Hepatocyte (in vitro differentiated cells): ENCODE measurements around the gene STYXL2. TPM values are rescaled to one million over a fixed set of nuclear protein-coding genes. Genes with fewer than 3 reads are reported as not detected.

Experiments
- DNase-seq: peaks from one replicate; pipeline ENCODE4 v3.0.0-alpha.2; 2016; ENCODE audit warnings: low spot score
- H2AFZ ChIP-seq: fragments of 200-600 bp; sonication (generic); 2 replicates; pipeline ENCODE4 v1.6.0; 2016; ENCODE audit warnings: antibody characterized with exemption, mild to moderate bottlenecking
- H3K27ac ChIP-seq: fragments of 200-600 bp; sonication (generic); 2 replicates; pipeline ENCODE4 v1.5.1; 2016; ENCODE audit warnings: mild to moderate bottlenecking
- H3K27me3 ChIP-seq: fragments of 200-600 bp; sonication (generic); 2 replicates; pipeline ENCODE4 v1.6.1; 2016
- H3K36me3 ChIP-seq: fragments of 200-600 bp; sonication (generic); replicated peaks from 2 replicates; pipeline ENCODE4 v1.5.1; 2016; ENCODE audit warnings: low read depth; ENCODE audit not compliant: insufficient read depth
- H3K4me1 ChIP-seq: fragments of 200-600 bp; sonication (generic); 2 replicates; pipeline ENCODE4 v1.5.1; 2016; ENCODE audit warnings: mild to moderate bottlenecking, moderate library complexity; ENCODE audit not compliant: insufficient read depth
- H3K4me2 ChIP-seq: fragments of 200-600 bp; sonication (generic); 2 replicates; pipeline ENCODE4 v1.6.0; 2016
- H3K4me3 ChIP-seq: fragments of 200-600 bp; sonication (generic); 2 replicates; pipeline ENCODE4 v1.5.1; 2016; ENCODE audit warnings: mild to moderate bottlenecking
- H3K79me2 ChIP-seq: fragments of 200-600 bp; sonication (generic); 2 replicates; pipeline ENCODE4 v1.6.0; 2017; ENCODE audit warnings: mild to moderate bottlenecking
- H3K9me2 ChIP-seq: fragments of 200-600 bp; sonication (generic); replicated peaks from 2 replicates; pipeline ENCODE4 v1.6.0; 2017; ENCODE audit warnings: mild to moderate bottlenecking; ENCODE audit not compliant: insufficient read depth
- H3K9me3 ChIP-seq: fragments of 200-600 bp; sonication (generic); 2 replicates; pipeline ENCODE4 v1.5.1; 2016; ENCODE audit warnings: low read depth, mild to moderate bottlenecking
- H4K20me1 ChIP-seq: fragments of 200-600 bp; sonication (generic); 2 replicates; pipeline ENCODE4 v1.6.0; 2016; ENCODE audit warnings: mild to moderate bottlenecking; ENCODE audit not compliant: insufficient read depth, poor library complexity, severe bottlenecking
- CTCF ChIP-seq: fragments of 200-600 bp; sonication (generic); IDR thresholded peaks from 2 replicates; pipeline ENCODE4 v1.5.1; 2016; ENCODE audit warnings: antibody characterized with exemption, mild to moderate bottlenecking; ENCODE audit not compliant: poor library complexity
- EZH2 ChIP-seq: fragments of 200-600 bp; sonication (generic); IDR thresholded peaks from 2 replicates; pipeline ENCODE4 v1.6.1; 2016; ENCODE audit warnings: antibody characterized with exemption, mild to moderate bottlenecking, borderline replicate concordance
- EZH2phosphoT487 ChIP-seq: fragments of 200-600 bp; sonication (generic); IDR thresholded peaks from one replicate; pipeline ENCODE4 v1.6.1; 2018; ENCODE audit warnings: antibody characterized with exemption, mild to moderate bottlenecking, low read depth, moderate library complexity; ENCODE audit not compliant: unreplicated experiment, severe bottlenecking
- WGBS: methylation state at CpG from one replicate; pipeline ENCODE4 v1.1.6; 2016; ENCODE audit warnings: low lambda C conversion rate; ENCODE audit errors: missing lambda C conversion rate; 5-methylcytosine and 5-hydroxymethylcytosine counted together
- polyA plus RNA-seq: library from polyadenylated mRNA; unstranded; fragments of >200 nt; fragmentation: Nextera tagmentation; extraction: Ambion mirVana; gene quantifications from 2 replicates; pipeline ENCODE4 v1.2.1, GENCODE V29; 2016
- total RNA-seq: library from RNA; depleted of rRNA; stranded (reverse); fragments of >200 nt; gene quantifications from 2 replicates; pipeline ENCODE4 v1.2.3, GENCODE V29; 2014

STYXL2 gene
- total and polyA plus RNA-seq, 2 experiments from 2014 or later: 0.07 to 0.40 TPM

- no peak overlapping the region for H2AFZ ChIP-seq
- no peaks in the 10 kb centered on the region for H3K36me3 ChIP-seq
- no peaks in the 10 kb centered on the region for H3K79me2 ChIP-seq
- H4K20me1 ChIP-seq: no peaks in the 10 kb centered on the region
- TF ChIP-seq CTCF (no peak), EZH2phosphoT487 (no peak), EZH2 (no peak)
- no peaks in the 10 kb centered on the region for H3K9me3 ChIP-seq
- no peak overlapping the region for H3K4me3 ChIP-seq
- H3K9me2 ChIP-seq: no peaks in the 10 kb centered on the region
- no peak overlapping the region for H3K27ac ChIP-seq
- DNase-seq: no peak
- no peak overlapping the region for H3K4me2 ChIP-seq
- no peaks in the 10 kb centered on the region for H3K27me3 ChIP-seq
- H3K4me1 ChIP-seq: peaks cover 7% of the 10 kb centered on the region
Measured at GRCh38 chr1:167077868-167078210, 16.0 kb upstream of the STYXL2 start.

GRCh38 chr1:167081594-167082156 is 12.2 kb upstream of the STYXL2 start:
- Histone ChIP-seq H2AFZ (no peak overlapping the region), H3K36me3 (no peaks in the 10 kb centered on the region), H4K20me1 (no peaks in the 10 kb centered on the region), H3K9me3 (no peaks in the 10 kb centered on the region), H3K79me2 (no peaks in the 10 kb centered on the region), H3K4me3 (no peak overlapping the region), H3K4me1 (peaks cover 13% of the 10 kb centered on the region), H3K27me3 (no peaks in the 10 kb centered on the region), H3K9me2 (no peaks in the 10 kb centered on the region), H3K27ac (peak overlapping the region; percentile 95), H3K4me2 (no peak overlapping the region)
- TF ChIP-seq EZH2: no peak
- no peak for TF ChIP-seq EZH2phosphoT487
- no peak for TF ChIP-seq CTCF
- DNase-seq: no peak
- WGBS: 93% methylated on average over 8 of the region's 8 CpGs

- H3K27me3 ChIP-seq: no peaks in the 10 kb centered on the region
- peak overlapping the region; percentile 95 for H3K27ac ChIP-seq
- peaks cover 13% of the 10 kb centered on the region for H3K4me1 ChIP-seq
- peak; percentile 89 for DNase-seq
- no peak for TF ChIP-seq EZH2phosphoT487
- no peak for TF ChIP-seq EZH2
- no peak for TF ChIP-seq CTCF
- no peak overlapping the region for H3K4me3 ChIP-seq
- WGBS: 53% methylated on average over 11 of the region's 11 CpGs
- H4K20me1 ChIP-seq: no peaks in the 10 kb centered on the region
- no peaks in the 10 kb centered on the region for H3K9me2 ChIP-seq
- no peaks in the 10 kb centered on the region for H3K79me2 ChIP-seq
- no peak overlapping the region for H2AFZ ChIP-seq
- H3K36me3 ChIP-seq: no peaks in the 10 kb centered on the region
- H3K4me2 ChIP-seq: peak overlapping the region; percentile 40
- no peaks in the 10 kb centered on the region for H3K9me3 ChIP-seq
Measured at GRCh38 chr1:167082511-167083027, 11.3 kb upstream of the STYXL2 start.
